ENCODE results near the gene COL11A2. TPM values are rescaled to one million over a fixed set of nuclear protein-coding genes. Genes with fewer than 3 reads are reported as not detected.

COL11A2 gene
- 3.8 TPM for total RNA-seq (ENCODE audit: unreplicated experiment)
- long read RNA-seq = 0 reads

DNA sequence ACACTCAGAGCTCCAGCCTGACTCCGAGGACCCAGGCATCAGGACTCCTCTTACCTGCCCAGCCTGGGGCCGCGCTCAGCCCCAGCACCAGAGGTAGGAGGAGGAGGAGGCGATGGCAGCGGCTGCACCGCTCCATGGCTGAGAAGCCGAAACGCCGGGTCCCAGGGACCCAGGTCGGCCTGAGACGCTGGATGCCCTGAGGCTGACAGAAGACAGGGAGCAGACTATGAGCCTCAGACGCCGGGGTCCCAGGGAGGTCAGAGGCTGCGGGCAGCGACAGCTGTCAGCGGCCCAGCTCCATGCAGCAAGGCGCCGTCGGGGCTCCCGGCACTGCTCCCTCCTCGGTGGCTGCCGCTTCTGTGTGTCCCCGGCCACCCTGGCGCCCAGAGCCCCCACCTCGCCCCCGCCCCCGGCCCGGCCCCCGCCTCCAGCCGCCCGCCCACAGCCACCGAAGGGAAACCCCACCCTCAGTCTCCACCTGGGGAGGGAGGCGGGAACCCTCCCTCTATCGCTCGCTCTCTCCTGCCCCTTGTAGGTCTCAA, at the start of gene COL11A2:
TSS of gene COL11A2 (minus strand) at position 363 of the 542 bp plus-strand sequence. CDS start at position 136, 227 bp downstream.
- Mint-ChIP-seq H3K27me3 (ENCODE audit: unreplicated experiment) (peaks cover 9% of the 10 kb centered on the region), H3K27ac (ENCODE audit: unreplicated experiment) (no peak within 1 kb of the TSS), H3K4me1 (ENCODE audit: low read depth, unreplicated experiment) (peaks cover 4% of the 10 kb centered on the region), H3K4me3 (ENCODE audit: unreplicated experiment) (peak within 1 kb of the TSS; percentile 83), H3K36me3 (ENCODE audit: unreplicated experiment) (peaks cover 5% of the 10 kb centered on the region), H3K9me3 (ENCODE audit: unreplicated experiment) (peaks cover 4% of the 10 kb centered on the region)
- no peak for TF ChIP-seq CTCF (IDR thresholded peaks at IDR 0.05; ENCODE audit: partially characterized antibody, unreplicated experiment)
- DNase-seq = peak; percentile 49

DNA sequence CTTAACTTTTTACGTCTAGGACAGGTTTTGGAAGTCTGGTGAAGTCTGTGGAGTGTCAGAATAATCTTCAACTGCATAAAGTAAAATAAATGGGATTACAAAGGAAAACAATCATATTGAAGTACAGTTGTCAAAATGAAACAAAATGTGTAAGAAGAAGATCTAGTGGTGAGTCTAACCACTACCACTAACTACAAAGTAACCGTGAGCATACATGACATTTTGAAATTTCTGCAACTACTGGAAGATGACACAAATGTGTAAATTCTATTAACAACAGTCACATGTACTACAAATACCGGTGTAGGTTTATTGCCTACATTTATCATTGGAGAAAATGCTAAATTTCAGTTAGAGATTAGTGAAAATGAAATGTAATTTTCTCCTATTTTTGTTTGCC, 49.7 kb upstream of the COL11A2 start:
- DNase-seq = no peak
- Mint-ChIP-seq H3K27me3 (ENCODE audit: unreplicated experiment) (peaks cover 13% of the 10 kb centered on the region), H3K9me3 (ENCODE audit: unreplicated experiment) (no peaks in the 10 kb centered on the region), H3K36me3 (ENCODE audit: unreplicated experiment) (no peaks in the 10 kb centered on the region), H3K27ac (ENCODE audit: unreplicated experiment) (no peak overlapping the region), H3K4me3 (ENCODE audit: unreplicated experiment) (no peak overlapping the region), H3K4me1 (ENCODE audit: low read depth, unreplicated experiment) (no peaks in the 10 kb centered on the region)
- TF ChIP-seq CTCF (IDR thresholded peaks at IDR 0.05; ENCODE audit: partially characterized antibody, unreplicated experiment) = no peak

GRCh38 chr6:33237741-33238140, 45.5 kb upstream of the COL11A2 start:
- H3K9me3 Mint-ChIP-seq (ENCODE audit: unreplicated experiment) = peaks cover 8% of the 10 kb centered on the region
- H3K27ac Mint-ChIP-seq (ENCODE audit: unreplicated experiment) = no peak overlapping the region
- no peak overlapping the region for H3K4me3 Mint-ChIP-seq (ENCODE audit: unreplicated experiment)
- H3K27me3 Mint-ChIP-seq (ENCODE audit: unreplicated experiment) = peaks cover 17% of the 10 kb centered on the region
- no peak for DNase-seq
- H3K4me1 Mint-ChIP-seq (ENCODE audit: low read depth, unreplicated experiment) = peaks cover 16% of the 10 kb centered on the region
- TF ChIP-seq CTCF (IDR thresholded peaks at IDR 0.05; ENCODE audit: partially characterized antibody, unreplicated experiment) = no peak
- no peaks in the 10 kb centered on the region for H3K36me3 Mint-ChIP-seq (ENCODE audit: unreplicated experiment)

- no peak for DNase-seq
- no peak overlapping the region for H3K27ac Mint-ChIP-seq (ENCODE audit: unreplicated experiment)
- peaks cover 8% of the 10 kb centered on the region for H3K9me3 Mint-ChIP-seq (ENCODE audit: unreplicated experiment)
- peaks cover 12% of the 10 kb centered on the region for H3K27me3 Mint-ChIP-seq (ENCODE audit: unreplicated experiment)
- no peak overlapping the region for H3K4me3 Mint-ChIP-seq (ENCODE audit: unreplicated experiment)
- peaks cover 16% of the 10 kb centered on the region for H3K4me1 Mint-ChIP-seq (ENCODE audit: low read depth, unreplicated experiment)
- H3K36me3 Mint-ChIP-seq (ENCODE audit: unreplicated experiment) = no peaks in the 10 kb centered on the region
- no peak for TF ChIP-seq CTCF (IDR thresholded peaks at IDR 0.05; ENCODE audit: partially characterized antibody, unreplicated experiment)
Observed at GRCh38 chr6:33236852-33237251, 44.6 kb upstream of the COL11A2 start.

DNA sequence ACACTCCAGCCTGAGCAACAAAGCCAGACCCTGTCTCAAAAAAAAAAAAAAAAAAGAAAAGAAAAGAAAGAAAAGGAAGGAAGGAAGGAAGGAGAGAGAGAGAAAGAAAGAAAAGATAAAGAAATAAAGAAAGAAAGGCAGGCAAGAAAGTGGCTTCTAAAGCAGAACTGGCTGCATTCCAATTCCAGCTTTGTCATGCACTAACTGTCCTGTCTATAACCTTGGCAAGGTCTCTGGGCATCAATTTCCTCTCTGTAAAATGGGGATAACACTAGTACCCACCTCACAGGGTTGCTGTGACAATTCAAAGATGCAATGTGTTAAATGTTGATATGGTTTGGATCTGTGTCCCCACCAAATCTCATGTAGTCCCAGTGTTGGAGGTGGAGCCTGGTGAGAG, 44.1 kb upstream of the COL11A2 start:
- Mint-ChIP-seq H3K4me3 (ENCODE audit: unreplicated experiment) (no peak overlapping the region), H3K27ac (ENCODE audit: unreplicated experiment) (no peak overlapping the region), H3K9me3 (ENCODE audit: unreplicated experiment) (peaks cover 8% of the 10 kb centered on the region), H3K27me3 (ENCODE audit: unreplicated experiment) (peaks cover 12% of the 10 kb centered on the region), H3K36me3 (ENCODE audit: unreplicated experiment) (no peaks in the 10 kb centered on the region), H3K4me1 (ENCODE audit: low read depth, unreplicated experiment) (peaks cover 18% of the 10 kb centered on the region)
- no peak for TF ChIP-seq CTCF (IDR thresholded peaks at IDR 0.05; ENCODE audit: partially characterized antibody, unreplicated experiment)
- no peak for DNase-seq

Measured in glutamatergic neuron (in vitro differentiated cells).